ENCODE data around the gene CNIH2.
"Not testable (repeated sequence)": the region's sequence is repeated elsewhere in the genome, so short reads cannot be mapped to it uniquely, and the experiment has no call there.

The CNIH2 gene

DNA sequence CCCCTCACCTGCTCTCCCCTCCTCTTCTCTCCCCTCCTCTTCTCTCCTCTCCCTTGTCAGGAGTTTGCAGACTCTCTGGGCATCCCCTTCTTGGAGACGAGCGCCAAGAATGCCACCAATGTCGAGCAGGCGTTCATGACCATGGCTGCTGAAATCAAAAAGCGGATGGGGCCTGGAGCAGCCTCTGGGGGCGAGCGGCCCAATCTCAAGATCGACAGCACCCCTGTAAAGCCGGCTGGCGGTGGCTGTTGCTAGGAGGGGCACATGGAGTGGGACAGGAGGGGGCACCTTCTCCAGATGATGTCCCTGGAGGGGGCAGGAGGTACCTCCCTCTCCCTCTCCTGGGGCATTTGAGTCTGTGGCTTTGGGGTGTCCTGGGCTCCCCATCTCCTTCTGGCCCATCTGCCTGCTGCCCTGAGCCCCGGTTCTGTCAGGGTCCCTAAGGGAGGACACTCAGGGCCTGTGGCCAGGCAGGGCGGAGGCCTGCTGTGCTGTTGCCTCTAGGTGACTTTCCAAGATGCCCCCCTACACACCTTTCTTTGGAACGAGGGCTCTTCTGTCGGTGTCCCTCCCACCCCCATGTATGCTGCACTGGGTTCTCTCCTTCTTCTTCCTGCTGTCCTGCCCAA is 1.9 kb upstream of the CNIH2 start:
- H3K4me1 ChIP-seq (ENCODE audit: control insufficient read depth, insufficient read depth, low read length, unreplicated experiment) = no peaks in the 10 kb centered on the region
- no peak overlapping the region for H2AFZ ChIP-seq (ENCODE audit: low read length, unreplicated experiment)
- H3K27ac ChIP-seq (ENCODE audit: low read depth, low read length) = no peak overlapping the region
- H3K36me3 ChIP-seq (ENCODE audit: insufficient read depth, low read length) = peaks cover 7% of the 10 kb centered on the region; the same call in 1 of the 2 replicates
- H3K27me3 ChIP-seq (ENCODE audit: insufficient read depth, low read length) = no peaks in the 10 kb centered on the region; the same call in 1 of the 2 replicates
- H3K79me2 ChIP-seq (ENCODE audit: control insufficient read depth, insufficient read depth, low read length, unreplicated experiment) = no peaks in the 10 kb centered on the region
- no peak overlapping the region for H3K4me3 ChIP-seq (ENCODE audit: low read depth, low read length)

GRCh38 chr11:66276619-66277018 is 1.4 kb upstream of the CNIH2 start:
- not testable (repeated sequence) for H3K4me3 ChIP-seq (ENCODE audit: low read depth, low read length); H3K27ac ChIP-seq (ENCODE audit: low read depth, low read length); H3K36me3 ChIP-seq (ENCODE audit: insufficient read depth, low read length); H3K4me1 ChIP-seq (ENCODE audit: control insufficient read depth, insufficient read depth, low read length, unreplicated experiment); H3K79me2 ChIP-seq (ENCODE audit: control insufficient read depth, insufficient read depth, low read length, unreplicated experiment); H3K27me3 ChIP-seq (ENCODE audit: insufficient read depth, low read length); H2AFZ ChIP-seq (ENCODE audit: low read length, unreplicated experiment)

GRCh38 chr11:66277064-66277463 is 911 bp upstream of the CNIH2 start:
- H3K79me2 ChIP-seq (ENCODE audit: control insufficient read depth, insufficient read depth, low read length, unreplicated experiment); H3K4me1 ChIP-seq (ENCODE audit: control insufficient read depth, insufficient read depth, low read length, unreplicated experiment); H3K36me3 ChIP-seq (ENCODE audit: insufficient read depth, low read length); H3K27me3 ChIP-seq (ENCODE audit: insufficient read depth, low read length); H3K27ac ChIP-seq (ENCODE audit: low read depth, low read length); H2AFZ ChIP-seq (ENCODE audit: low read length, unreplicated experiment); H3K4me3 ChIP-seq (ENCODE audit: low read depth, low read length): not testable (repeated sequence)

DNA sequence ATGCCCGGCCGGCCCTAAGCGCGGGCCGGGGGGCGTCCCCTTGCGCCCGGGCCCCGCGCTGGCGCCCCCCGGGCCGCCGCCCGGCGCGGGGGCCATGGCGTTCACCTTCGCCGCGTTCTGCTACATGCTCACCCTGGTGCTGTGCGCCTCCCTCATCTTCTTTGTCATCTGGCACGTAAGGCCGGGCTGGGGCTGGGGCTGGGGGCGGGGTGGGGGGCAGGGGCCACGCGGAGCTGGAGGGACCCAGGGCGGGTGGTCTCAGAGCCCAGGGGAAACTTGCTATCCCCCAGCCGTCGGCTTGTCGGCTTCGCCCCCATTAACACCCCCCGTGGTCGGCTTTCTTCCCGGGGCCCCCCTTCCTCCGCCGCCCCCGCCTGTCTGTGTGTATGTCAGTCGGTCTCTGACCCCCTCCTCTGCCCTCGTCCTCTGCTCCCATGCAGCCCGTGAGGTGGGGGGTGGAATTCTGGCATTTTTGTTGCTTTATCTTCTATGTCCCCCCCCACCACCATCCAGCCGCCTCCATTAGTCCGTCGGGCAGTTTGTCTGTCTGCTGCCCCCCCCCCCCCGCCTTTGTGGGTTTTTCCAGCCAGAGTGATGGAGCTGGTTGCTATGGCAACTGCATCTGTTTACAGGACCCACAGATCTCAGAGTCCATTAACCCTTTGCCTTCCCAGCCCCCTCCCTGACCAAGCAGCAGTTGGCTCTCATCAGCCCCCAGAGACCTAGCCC is 552 bp downstream of the CNIH2 start:
- Histone ChIP-seq H3K27me3 (ENCODE audit: insufficient read depth, low read length) (no peaks in the 10 kb centered on the region; the same call in 1 of the 2 replicates), H3K4me1 (ENCODE audit: control insufficient read depth, insufficient read depth, low read length, unreplicated experiment) (no peaks in the 10 kb centered on the region), H3K27ac (ENCODE audit: low read depth, low read length) (no peak overlapping the region), H3K79me2 (ENCODE audit: control insufficient read depth, insufficient read depth, low read length, unreplicated experiment) (no peaks in the 10 kb centered on the region), H3K4me3 (ENCODE audit: low read depth, low read length) (no peak overlapping the region), H3K36me3 (ENCODE audit: insufficient read depth, low read length) (no peaks in the 10 kb centered on the region), H2AFZ (ENCODE audit: low read length, unreplicated experiment) (no peak overlapping the region)

DNA sequence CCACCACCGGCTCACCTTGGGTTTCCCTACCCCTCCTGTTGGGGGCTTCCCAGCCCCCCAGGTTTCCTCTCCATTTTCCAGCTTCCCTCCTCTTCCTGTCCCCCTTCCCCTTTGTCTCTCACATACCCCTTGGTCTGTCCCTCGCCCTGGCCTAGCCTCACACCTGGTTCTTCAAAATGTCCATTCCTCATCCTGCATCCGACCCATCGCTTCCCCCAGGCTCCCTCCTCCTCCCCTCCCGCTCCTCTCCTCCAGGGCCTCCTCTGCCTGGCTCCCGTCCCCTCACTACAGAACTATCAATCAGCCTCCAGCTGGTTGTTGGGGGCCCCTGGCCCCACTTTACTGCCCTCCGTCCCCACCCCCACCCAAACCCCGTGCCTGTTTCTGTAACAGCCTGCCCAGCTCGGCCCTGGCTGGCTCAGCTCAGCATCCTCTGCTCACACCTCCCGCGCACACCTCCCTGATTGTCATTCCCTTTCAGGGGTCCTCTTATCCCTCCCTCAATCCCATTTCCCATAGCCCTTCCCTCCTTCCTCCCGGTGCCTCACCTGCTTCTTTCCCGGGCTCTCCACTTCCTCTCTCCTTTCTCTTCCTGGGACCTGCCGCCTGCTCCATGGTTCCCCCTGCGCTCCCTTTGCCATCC is 1.2 kb downstream of the CNIH2 start:
- Histone ChIP-seq H3K27me3 (ENCODE audit: insufficient read depth, low read length) (no peaks in the 10 kb centered on the region; the same call in 1 of the 2 replicates), H3K36me3 (ENCODE audit: insufficient read depth, low read length) (no peaks in the 10 kb centered on the region), H2AFZ (ENCODE audit: low read length, unreplicated experiment) (no peak overlapping the region), H3K27ac (ENCODE audit: low read depth, low read length) (no peak overlapping the region), H3K79me2 (ENCODE audit: control insufficient read depth, insufficient read depth, low read length, unreplicated experiment) (no peaks in the 10 kb centered on the region), H3K4me3 (ENCODE audit: low read depth, low read length) (no peak overlapping the region), H3K4me1 (ENCODE audit: control insufficient read depth, insufficient read depth, low read length, unreplicated experiment) (no peaks in the 10 kb centered on the region)

DNA sequence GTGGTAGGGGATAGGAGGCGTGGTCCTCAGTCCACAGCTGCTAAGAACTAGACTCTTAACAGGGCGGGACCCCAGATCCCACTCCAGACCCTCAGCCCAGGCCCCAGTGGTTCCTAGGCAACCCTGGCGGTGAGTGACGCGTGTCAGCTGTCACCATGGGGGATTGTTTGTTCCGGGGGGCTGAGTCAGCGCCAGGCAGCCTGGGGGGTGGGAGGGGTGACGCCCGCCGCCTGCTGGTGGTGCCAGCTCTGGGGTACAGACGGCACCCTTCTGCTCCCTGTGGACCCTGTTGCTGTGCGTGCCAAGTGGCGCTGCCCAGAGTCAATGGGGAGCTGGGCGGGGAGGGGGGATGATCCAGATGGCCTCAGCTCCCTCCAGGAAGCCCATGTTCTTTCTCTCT is 2.5 kb downstream of the CNIH2 start:
- no peak overlapping the region for H3K27ac ChIP-seq (ENCODE audit: low read depth, low read length)
- H3K79me2 ChIP-seq (ENCODE audit: control insufficient read depth, insufficient read depth, low read length, unreplicated experiment) = no peaks in the 10 kb centered on the region
- H3K4me1 ChIP-seq (ENCODE audit: control insufficient read depth, insufficient read depth, low read length, unreplicated experiment) = no peaks in the 10 kb centered on the region
- no peak overlapping the region for H2AFZ ChIP-seq (ENCODE audit: low read length, unreplicated experiment)
- no peaks in the 10 kb centered on the region; the same call in 1 of the 2 replicates for H3K27me3 ChIP-seq (ENCODE audit: insufficient read depth, low read length)
- no peak overlapping the region for H3K4me3 ChIP-seq (ENCODE audit: low read depth, low read length)
- no peaks in the 10 kb centered on the region for H3K36me3 ChIP-seq (ENCODE audit: insufficient read depth, low read length)

DNA sequence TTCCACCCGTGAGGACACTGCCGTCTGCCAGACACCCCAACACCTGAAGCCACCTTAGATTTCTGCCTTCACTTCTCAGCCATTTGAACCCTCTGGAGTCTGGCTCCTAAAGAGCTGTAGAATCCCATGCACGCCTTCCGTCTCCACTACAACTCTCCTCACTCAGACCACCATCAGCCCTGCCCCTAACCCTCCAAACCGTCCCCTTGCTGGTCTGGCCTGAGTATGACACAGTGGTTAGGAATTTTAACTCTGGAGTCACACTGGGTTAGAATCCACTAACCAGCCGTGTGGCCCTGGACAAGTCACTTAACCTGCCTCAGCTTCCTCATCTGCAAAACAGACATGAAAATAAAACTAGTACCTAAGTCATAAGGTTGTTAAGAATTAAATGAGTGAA is 3.0 kb downstream of the CNIH2 start:
- no peaks in the 10 kb centered on the region; the same call in 1 of the 2 replicates for H3K27me3 ChIP-seq (ENCODE audit: insufficient read depth, low read length)
- no peak overlapping the region for H3K4me3 ChIP-seq (ENCODE audit: low read depth, low read length)
- no peaks in the 10 kb centered on the region for H3K4me1 ChIP-seq (ENCODE audit: control insufficient read depth, insufficient read depth, low read length, unreplicated experiment)
- no peaks in the 10 kb centered on the region for H3K36me3 ChIP-seq (ENCODE audit: insufficient read depth, low read length)
- H3K79me2 ChIP-seq (ENCODE audit: control insufficient read depth, insufficient read depth, low read length, unreplicated experiment) = no peaks in the 10 kb centered on the region
- H3K27ac ChIP-seq (ENCODE audit: low read depth, low read length) = no peak overlapping the region
- H2AFZ ChIP-seq (ENCODE audit: low read length, unreplicated experiment) = no peak overlapping the region

- Histone ChIP-seq H3K27ac (ENCODE audit: low read depth, low read length) (no peak overlapping the region), H3K4me1 (ENCODE audit: control insufficient read depth, insufficient read depth, low read length, unreplicated experiment) (no peaks in the 10 kb centered on the region), H3K4me3 (ENCODE audit: low read depth, low read length) (no peak overlapping the region), H3K27me3 (ENCODE audit: insufficient read depth, low read length) (no peaks in the 10 kb centered on the region; the same call in 1 of the 2 replicates), H2AFZ (ENCODE audit: low read length, unreplicated experiment) (no peak overlapping the region), H3K79me2 (ENCODE audit: control insufficient read depth, insufficient read depth, low read length, unreplicated experiment) (peaks cover 3% of the 10 kb centered on the region), H3K36me3 (ENCODE audit: insufficient read depth, low read length) (no peaks in the 10 kb centered on the region)
Observed at GRCh38 chr11:66281776-66282467, 3.9 kb downstream of the CNIH2 start.

- Histone ChIP-seq H3K27me3 (ENCODE audit: insufficient read depth, low read length) (no peaks in the 10 kb centered on the region; the same call in 1 of the 2 replicates), H3K4me3 (ENCODE audit: low read depth, low read length) (no peak overlapping the region), H3K79me2 (ENCODE audit: control insufficient read depth, insufficient read depth, low read length, unreplicated experiment) (peaks cover 11% of the 10 kb centered on the region), H3K27ac (ENCODE audit: low read depth, low read length) (no peak overlapping the region), H2AFZ (ENCODE audit: low read length, unreplicated experiment) (no peak overlapping the region), H3K36me3 (ENCODE audit: insufficient read depth, low read length) (no peaks in the 10 kb centered on the region), H3K4me1 (ENCODE audit: control insufficient read depth, insufficient read depth, low read length, unreplicated experiment) (peaks cover 4% of the 10 kb centered on the region)
Observed at GRCh38 chr11:66282468-66283455, 4.8 kb downstream of the CNIH2 start.

Measured in ACC112 (cell line).